Kidney epithelial cell (primary cell): Measurements from ENCODE around the gene VDAC2. TPM values are rescaled to one million over a fixed set of nuclear protein-coding genes. Genes with fewer than 3 reads are reported as not detected.
"Not testable (repeated sequence)": the region's sequence is repeated elsewhere in the genome, so short reads cannot be mapped to it uniquely, and the experiment has no call there.

Experiments used
- DNase-seq: peaks from one replicate; pipeline ENCODE4 v3.0.0-alpha.2; 2010; ENCODE audit warnings: low read depth
- H3K27me3 ChIP-seq: 2 replicates; pipeline ENCODE4 v1.6.0; 2011; ENCODE audit warnings: low read length; ENCODE audit not compliant: control insufficient read depth, insufficient read depth
- H3K36me3 ChIP-seq: 2 replicates; pipeline ENCODE4 v1.5.1; 2011; ENCODE audit warnings: low read length; ENCODE audit not compliant: control insufficient read depth, insufficient read depth
- H3K4me3 ChIP-seq: 2 replicates; pipeline ENCODE4 v1.5.1; 2011; ENCODE audit warnings: low read depth, mild to moderate bottlenecking, control low read depth, low read length
- total RNA-seq: library from RNA; depleted of rRNA; stranded (reverse); fragments of >200 nt; gene quantifications from 2 replicates; pipeline ENCODE4 v1.2.3, GENCODE V29; 2015
- TF ChIP-seq, protein P1 (sequence below): IDR thresholded peaks from 2 replicates; pipeline ENCODE4 v1.5.1; 2011; ENCODE audit warnings: mild to moderate bottlenecking, moderate library complexity, low read length, control low read depth, inconsistent platforms; ENCODE audit not compliant: insufficient read depth, poor library complexity, severe bottlenecking

VDAC2 gene
- total RNA-seq, 1 donor from 2014 or later = 251 TPM

DNA sequence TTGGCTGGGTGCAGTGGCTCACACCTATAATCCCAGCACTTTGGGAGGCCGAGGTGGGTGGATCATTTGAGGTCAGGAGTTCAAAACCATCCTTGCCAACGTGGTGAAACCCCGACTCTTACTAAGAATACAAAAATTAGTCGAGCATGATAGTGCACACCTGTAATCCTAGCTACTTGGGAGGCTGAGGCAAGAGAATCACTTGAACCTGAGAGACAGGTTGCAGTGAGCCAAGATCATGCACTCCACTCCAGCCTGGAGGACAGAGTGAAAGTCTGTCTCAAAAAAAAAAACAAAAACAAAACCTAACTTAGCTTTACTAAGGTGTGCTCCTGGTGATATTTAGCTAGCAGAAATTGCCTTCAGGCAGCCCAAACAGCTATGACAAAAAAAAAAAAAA is 24.3 kb upstream of the VDAC2 start:
- Histone ChIP-seq H3K27me3 (no peaks in the 10 kb centered on the region), H3K36me3 (no peaks in the 10 kb centered on the region), H3K4me3 (no peak overlapping the region)
- DNase-seq = no peak
- TF ChIP-seq, protein P1, sequence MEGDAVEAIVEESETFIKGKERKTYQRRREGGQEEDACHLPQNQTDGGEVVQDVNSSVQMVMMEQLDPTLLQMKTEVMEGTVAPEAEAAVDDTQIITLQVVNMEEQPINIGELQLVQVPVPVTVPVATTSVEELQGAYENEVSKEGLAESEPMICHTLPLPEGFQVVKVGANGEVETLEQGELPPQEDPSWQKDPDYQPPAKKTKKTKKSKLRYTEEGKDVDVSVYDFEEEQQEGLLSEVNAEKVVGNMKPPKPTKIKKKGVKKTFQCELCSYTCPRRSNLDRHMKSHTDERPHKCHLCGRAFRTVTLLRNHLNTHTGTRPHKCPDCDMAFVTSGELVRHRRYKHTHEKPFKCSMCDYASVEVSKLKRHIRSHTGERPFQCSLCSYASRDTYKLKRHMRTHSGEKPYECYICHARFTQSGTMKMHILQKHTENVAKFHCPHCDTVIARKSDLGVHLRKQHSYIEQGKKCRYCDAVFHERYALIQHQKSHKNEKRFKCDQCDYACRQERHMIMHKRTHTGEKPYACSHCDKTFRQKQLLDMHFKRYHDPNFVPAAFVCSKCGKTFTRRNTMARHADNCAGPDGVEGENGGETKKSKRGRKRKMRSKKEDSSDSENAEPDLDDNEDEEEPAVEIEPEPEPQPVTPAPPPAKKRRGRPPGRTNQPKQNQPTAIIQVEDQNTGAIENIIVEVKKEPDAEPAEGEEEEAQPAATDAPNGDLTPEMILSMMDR = no peak

DNA sequence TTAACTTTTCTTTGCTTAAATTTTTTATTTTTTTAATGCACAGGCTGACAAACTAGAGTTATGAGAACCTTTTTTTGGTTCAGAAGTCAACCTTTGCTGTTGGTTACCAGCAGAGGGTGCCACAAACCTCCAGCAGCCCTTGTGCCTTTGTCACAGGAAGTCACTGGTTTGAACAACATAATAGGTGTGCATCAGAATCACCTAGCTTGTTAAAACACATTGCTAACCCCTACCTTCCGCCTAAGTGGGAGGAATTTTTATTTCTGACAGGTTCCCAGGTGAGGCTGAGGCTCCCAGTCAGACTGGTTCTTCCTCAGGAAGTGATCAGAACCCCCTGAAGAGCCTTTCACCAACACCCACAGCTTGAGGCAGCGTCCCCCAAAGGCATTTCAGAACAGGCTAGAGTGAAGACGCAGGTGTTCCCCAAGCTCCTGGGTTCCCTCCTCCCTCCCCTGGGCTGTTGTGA is 22.6 kb upstream of the VDAC2 start:
- Histone ChIP-seq H3K36me3 (no peaks in the 10 kb centered on the region), H3K4me3 (no peak overlapping the region), H3K27me3 (no peaks in the 10 kb centered on the region)
- no peak for DNase-seq
- TF ChIP-seq, protein P1 = peak; percentile 83

DNA sequence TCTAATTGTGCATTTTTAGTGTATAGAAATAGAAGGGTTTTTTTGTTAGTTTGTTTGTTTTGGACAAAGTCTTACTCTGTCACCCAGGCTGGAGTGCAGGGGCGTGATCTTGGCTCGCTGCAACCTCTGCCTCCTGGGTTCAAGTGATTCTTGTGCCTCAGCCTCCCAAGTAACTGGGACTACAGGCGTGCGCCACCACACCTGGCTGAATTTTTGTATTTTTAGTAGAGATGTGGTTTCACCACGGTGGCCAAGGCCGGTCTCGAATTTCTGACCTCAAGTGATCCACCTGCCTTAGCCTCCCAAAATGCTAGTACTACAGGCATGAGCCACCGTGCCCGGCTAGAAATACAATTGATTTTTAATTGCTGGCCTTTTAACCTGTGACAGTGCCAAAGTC is 22.1 kb upstream of the VDAC2 start:
- H3K27me3 ChIP-seq, H3K4me3 ChIP-seq, DNase-seq, H3K36me3 ChIP-seq: not testable (repeated sequence)

DNA sequence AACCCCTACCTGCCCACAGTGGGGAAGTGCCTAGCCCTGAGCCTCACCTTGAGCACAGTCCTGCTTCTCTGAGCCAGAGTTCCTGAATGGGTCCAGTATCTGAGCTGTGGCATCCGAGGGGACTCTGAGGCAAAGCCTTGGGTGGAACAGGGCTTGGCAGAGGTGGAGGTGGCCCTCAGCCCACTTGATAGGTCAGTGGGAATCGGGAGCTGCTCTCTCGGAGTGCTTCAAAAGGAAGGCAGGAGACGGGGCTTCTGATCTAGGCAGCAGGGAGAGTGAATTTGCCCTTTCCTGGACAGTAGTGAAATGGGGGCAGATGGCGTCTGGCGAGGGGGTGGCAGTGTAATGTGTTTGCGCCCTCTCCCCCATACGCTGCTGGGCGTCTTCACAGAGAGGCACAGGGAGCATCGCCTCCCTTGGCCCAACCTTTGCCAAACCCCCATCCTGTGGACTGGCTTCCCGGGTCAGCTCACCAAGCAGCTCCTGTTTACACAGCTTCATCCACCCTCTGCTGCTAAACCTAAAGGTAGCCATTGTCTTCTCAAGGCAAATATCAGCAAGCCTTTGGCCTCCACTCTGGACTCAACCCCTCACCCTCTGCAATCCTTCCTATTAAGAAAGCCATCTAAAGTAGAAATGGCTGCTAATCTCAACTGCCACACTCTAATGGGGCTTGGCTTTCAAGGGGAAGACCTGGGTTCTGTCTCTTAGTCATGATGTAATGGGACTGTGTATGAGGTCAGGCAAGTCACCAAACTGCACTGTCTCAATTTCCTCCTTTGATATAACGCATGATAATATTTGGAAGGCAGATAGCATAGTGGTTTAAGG is 21.1 kb upstream of the VDAC2 start:
- Histone ChIP-seq H3K36me3 (no peaks in the 10 kb centered on the region), H3K27me3 (no peaks in the 10 kb centered on the region), H3K4me3 (no peak overlapping the region)
- DNase-seq = no peak
- TF ChIP-seq, protein P1 = no peak

DNA sequence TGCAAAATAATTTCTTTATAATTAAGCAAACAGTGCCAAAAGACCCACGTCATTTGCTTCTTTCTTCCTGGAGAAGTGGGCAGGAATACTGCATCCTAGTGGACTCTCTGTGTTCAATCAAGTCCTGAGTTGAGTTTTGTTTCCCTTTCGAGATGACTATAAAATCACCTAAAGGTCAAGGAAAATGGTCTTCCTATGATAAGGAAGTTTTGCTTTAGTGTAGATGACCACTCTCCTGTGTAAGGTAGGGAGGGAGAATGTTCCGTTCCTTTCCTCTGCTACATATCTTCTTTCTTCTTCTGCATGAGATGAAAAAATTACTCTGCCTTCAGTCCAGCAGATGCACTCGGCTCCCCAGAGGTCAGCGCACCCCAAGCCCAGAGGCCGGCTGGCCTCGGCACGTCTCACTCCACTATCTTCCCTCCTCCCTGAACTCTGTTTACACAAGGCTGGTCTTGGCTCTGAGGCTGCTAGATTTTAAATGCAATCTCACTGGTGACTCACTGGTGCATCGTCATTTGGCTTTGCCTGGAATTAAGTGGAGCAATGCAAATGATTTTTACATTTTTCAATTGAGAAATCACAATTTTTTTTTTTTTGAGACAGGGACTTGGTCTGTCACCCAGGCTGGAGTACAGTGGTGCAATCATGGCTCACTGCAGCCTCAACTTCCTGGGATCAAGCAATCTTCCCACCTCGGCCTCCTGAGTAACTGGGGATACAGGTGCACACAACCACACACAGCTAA is 18.6 kb upstream of the VDAC2 start:
- Histone ChIP-seq H3K36me3 (no peaks in the 10 kb centered on the region), H3K27me3 (no peaks in the 10 kb centered on the region), H3K4me3 (no peak overlapping the region)
- TF ChIP-seq, protein P1 = peak; percentile 18
- DNase-seq = no peak

DNA sequence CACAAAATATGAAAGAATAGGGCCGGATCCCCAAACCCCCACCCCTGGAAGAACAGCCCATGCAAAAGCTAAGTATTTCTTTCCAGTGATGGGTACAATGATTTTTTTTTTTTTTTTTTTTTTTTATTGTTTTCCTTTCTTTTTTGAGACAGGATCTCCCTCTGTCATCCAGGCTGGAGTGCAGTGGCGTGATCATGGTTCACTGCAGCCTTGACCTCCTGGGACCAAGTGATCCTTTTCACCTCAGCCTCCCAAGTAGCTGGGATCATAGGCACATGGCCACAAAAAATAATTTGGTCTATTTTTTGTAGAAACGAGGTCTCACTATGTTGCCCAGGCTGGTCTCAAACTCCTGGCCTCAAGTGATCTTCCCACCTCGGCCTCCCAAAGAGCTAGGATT is 16.0 kb upstream of the VDAC2 start:
- not testable (repeated sequence) for H3K36me3 ChIP-seq, H3K4me3 ChIP-seq, H3K27me3 ChIP-seq, DNase-seq
